B cell (primary cell): ENCODE data around the gene SFMBT2.

Source experiments
- EZH2 ChIP-seq: IDR thresholded peaks from 2 replicates; pipeline ENCODE4 v1.6.1; 2012; ENCODE audit warnings: borderline replicate concordance, low read depth, mild to moderate bottlenecking, moderate library complexity, low read length; ENCODE audit not compliant: insufficient read depth, poor library complexity, severe bottlenecking
- TF ChIP-seq, protein P1 (sequence below): fragments of 200-600 bp; IDR thresholded peaks from one replicate; pipeline ENCODE4 v1.8.0; 2022; ENCODE audit warnings: antibody characterized with exemption, mild to moderate bottlenecking

DNA sequence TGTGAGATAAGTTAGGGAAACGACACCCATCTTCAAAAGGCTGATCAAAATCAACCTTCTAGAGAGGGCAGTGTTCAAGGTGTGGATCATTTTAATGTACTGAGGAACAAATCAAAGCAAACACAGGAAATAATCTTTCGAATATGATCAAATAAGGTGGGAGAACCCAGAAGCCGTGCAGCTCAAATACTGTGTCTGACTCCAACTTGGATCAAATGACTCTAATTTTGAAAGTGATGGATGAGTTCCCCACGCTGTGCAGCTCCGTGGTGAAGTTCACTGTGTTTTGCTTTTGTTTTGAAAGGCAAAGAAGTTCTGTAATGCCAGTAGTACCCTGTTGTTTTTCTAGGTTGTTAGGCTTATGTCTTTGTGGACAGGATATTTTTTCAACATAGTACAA, 250.9 kb downstream of the SFMBT2 start:
- TF ChIP-seq, protein P1, sequence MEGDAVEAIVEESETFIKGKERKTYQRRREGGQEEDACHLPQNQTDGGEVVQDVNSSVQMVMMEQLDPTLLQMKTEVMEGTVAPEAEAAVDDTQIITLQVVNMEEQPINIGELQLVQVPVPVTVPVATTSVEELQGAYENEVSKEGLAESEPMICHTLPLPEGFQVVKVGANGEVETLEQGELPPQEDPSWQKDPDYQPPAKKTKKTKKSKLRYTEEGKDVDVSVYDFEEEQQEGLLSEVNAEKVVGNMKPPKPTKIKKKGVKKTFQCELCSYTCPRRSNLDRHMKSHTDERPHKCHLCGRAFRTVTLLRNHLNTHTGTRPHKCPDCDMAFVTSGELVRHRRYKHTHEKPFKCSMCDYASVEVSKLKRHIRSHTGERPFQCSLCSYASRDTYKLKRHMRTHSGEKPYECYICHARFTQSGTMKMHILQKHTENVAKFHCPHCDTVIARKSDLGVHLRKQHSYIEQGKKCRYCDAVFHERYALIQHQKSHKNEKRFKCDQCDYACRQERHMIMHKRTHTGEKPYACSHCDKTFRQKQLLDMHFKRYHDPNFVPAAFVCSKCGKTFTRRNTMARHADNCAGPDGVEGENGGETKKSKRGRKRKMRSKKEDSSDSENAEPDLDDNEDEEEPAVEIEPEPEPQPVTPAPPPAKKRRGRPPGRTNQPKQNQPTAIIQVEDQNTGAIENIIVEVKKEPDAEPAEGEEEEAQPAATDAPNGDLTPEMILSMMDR = no peak
- no peak for TF ChIP-seq EZH2
